Cardiac muscle cell (in vitro differentiated cells and primary cell): ENCODE data around the gene TRABD2B. TPM values are rescaled to one million over a fixed set of nuclear protein-coding genes. Genes with fewer than 3 reads are reported as not detected.
A peak's percentile ranks its signal among the peaks of the same experiment; 100 is the strongest.

Source experiments
- DNase-seq, 2 donors: peaks; one replicate each; pipeline versions ENCODE4 v3.0.0 to v3.0.0-alpha.2; 2010 to 2017; ENCODE audit warnings: low read depth in 1 of 2, low spot score in 1 of 2
- H3K27ac ChIP-seq: fragments of 200-600 bp; sonication (generic); 2 replicates; pipeline ENCODE4 v1.5.1; 2016
- H3K27me3 ChIP-seq: fragments of 200-600 bp; sonication (generic); 2 replicates; pipeline ENCODE4 v1.6.0; 2016; ENCODE audit warnings: control low read depth
- H3K36me3 ChIP-seq: fragments of 200-600 bp; sonication (generic); 2 replicates; pipeline ENCODE4 v1.5.1; 2016; ENCODE audit warnings: control low read depth
- H3K4me1 ChIP-seq: fragments of 200-600 bp; sonication (generic); 2 replicates; pipeline ENCODE4 v1.8.1; 2017; ENCODE audit warnings: low read depth, mild to moderate bottlenecking, mixed run types
- H3K4me3 ChIP-seq: fragments of 200-600 bp; sonication (generic); 2 replicates; pipeline ENCODE4 v1.5.1; 2016; ENCODE audit warnings: mild to moderate bottlenecking
- H3K9me3 ChIP-seq: fragments of 200-600 bp; sonication (generic); 2 replicates; pipeline ENCODE4 v1.5.1; 2017; ENCODE audit warnings: low read depth, mild to moderate bottlenecking, control low read depth
- CTCF ChIP-seq: IDR thresholded peaks from 2 replicates; pipeline ENCODE4 v1.5.1; 2012; ENCODE audit warnings: low read depth, mild to moderate bottlenecking, low read length
- polyA plus RNA-seq: library from polyadenylated mRNA; unstranded; fragments of >200 nt; fragmentation: Nextera tagmentation; extraction: Ambion mirVana; gene quantifications from 2 replicates; pipeline ENCODE4 v1.2.1, GENCODE V29; 2016
- total RNA-seq: library from RNA; depleted of rRNA; stranded (reverse); fragments of >200 nt; gene quantifications from 2 replicates; pipeline ENCODE4 v1.2.3, GENCODE V29; 2016

The TRABD2B gene
- total and polyA plus RNA-seq, 2 experiments from 2014 or later: 0.60 to 0.82 TPM

- no peaks in the 10 kb centered on the region for H3K9me3 ChIP-seq
- H3K4me3 ChIP-seq: no peak overlapping the region
- H3K27ac ChIP-seq: no peak overlapping the region
- TF ChIP-seq CTCF: no peak
- DNase-seq: no peak
- H3K36me3 ChIP-seq: no peaks in the 10 kb centered on the region
- H3K4me1 ChIP-seq: no peaks in the 10 kb centered on the region
- peaks cover 6% of the 10 kb centered on the region for H3K27me3 ChIP-seq
Measured at GRCh38 chr1:47761201-47761930, 235.8 kb downstream of the TRABD2B start.

GRCh38 chr1:47759936-47760629, 237.1 kb downstream of the TRABD2B start:
- Histone ChIP-seq H3K4me1 (no peaks in the 10 kb centered on the region), H3K9me3 (no peaks in the 10 kb centered on the region), H3K27ac (no peak overlapping the region), H3K27me3 (peaks cover 6% of the 10 kb centered on the region), H3K36me3 (no peaks in the 10 kb centered on the region), H3K4me3 (no peak overlapping the region)
- DNase-seq: no peak
- TF ChIP-seq CTCF: no peak

- Histone ChIP-seq H3K36me3 (no peaks in the 10 kb centered on the region), H3K27ac (no peak overlapping the region), H3K4me1 (no peaks in the 10 kb centered on the region), H3K9me3 (no peaks in the 10 kb centered on the region), H3K4me3 (no peak overlapping the region), H3K27me3 (peaks cover 6% of the 10 kb centered on the region)
- no peak for TF ChIP-seq CTCF
- DNase-seq: no peak
Measured at GRCh38 chr1:47759251-47759935, 237.8 kb downstream of the TRABD2B start.

GRCh38 chr1:47758341-47759250, 238.6 kb downstream of the TRABD2B start:
- no peaks in the 10 kb centered on the region for H3K9me3 ChIP-seq
- no peaks in the 10 kb centered on the region for H3K4me1 ChIP-seq
- no peak overlapping the region for H3K4me3 ChIP-seq
- DNase-seq: peak in 1 of 2 donors; percentile 72
- no peak overlapping the region for H3K27ac ChIP-seq
- H3K36me3 ChIP-seq: no peaks in the 10 kb centered on the region
- TF ChIP-seq CTCF: no peak
- peaks cover 5% of the 10 kb centered on the region for H3K27me3 ChIP-seq
